Endometrial microvascular endothelial cells (primary cell): ENCODE results near the gene CSNK1E. TPM values are rescaled to one million over a fixed set of nuclear protein-coding genes. Genes with fewer than 3 reads are reported as not detected.

Experiments
- in situ Hi-C: cut with HindIII; loops from 2 replicates; pipeline ENCODE4 v1.10.0; 2017; ENCODE audit warnings: low sequenced_read_pairs, low pct_unique_long_range_greater_than_20kb; ENCODE audit errors: inconsistent ontology term
- total RNA-seq: library from RNA; depleted of rRNA; stranded (reverse); fragments of >200 nt; gene quantifications from one replicate; pipeline ENCODE4 v1.2.3, GENCODE V29; 2015; ENCODE audit errors: inconsistent ontology term

CSNK1E gene
- total RNA-seq, 1 donor from 2014 or later, result 153 TPM

- in situ Hi-C loops, result loop anchor here (25.0 kb wide), 1 partner anchor 149 kb away; no protein-coding TSS in a partner anchor
Observed at GRCh38 chr22:38311323-38311620, 6.0 kb downstream of the CSNK1E start.

- in situ Hi-C loops, result loop anchor here (25.0 kb wide), 1 partner anchor 148 kb away; no protein-coding TSS in a partner anchor
Observed at GRCh38 chr22:38310518-38311322, 6.5 kb downstream of the CSNK1E start.

- in situ Hi-C loops, result loop anchor here (25.0 kb wide), 1 partner anchor 148 kb away; no protein-coding TSS in a partner anchor
Observed at GRCh38 chr22:38309614-38310517, 7.4 kb downstream of the CSNK1E start.

DNA sequence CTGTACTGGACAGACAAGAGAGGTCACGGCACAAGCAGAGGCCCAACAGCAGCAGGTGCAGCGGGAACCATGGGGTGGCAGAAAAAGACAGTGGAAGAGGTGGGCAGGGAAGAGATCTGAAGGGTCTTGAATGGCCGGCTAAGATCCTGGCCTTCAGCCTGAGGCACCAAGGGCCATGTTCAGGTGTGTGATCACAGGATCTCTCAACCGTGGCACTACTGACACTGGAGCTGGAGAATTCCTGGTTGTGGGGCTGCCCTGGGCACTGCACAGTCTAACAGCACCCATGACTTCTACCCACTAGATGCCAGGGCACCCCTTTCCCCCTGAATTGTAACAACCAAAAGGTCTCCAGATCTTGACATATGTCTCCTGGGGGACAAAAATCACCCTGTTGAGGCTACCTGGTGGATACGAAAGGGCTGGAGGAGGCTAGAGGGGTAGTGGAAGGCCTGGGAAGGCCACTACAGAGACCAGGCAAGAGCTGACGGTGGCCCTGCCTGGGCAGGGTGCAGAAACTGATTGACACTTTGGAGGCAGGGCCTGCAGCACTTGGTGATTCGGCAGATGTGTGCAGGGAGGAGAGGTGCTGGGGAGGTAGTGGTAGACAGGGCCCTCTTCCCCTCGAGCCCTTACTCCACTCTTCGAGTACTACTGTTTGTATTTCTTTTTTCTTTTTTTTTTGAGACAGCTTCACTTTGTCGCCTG lies 8.3 kb downstream of the CSNK1E start:
- in situ Hi-C loops, result loop anchor here (25.0 kb wide), 1 partner anchor 147 kb away; no protein-coding TSS in a partner anchor

GRCh38 chr22:38305471-38306448 lies 11.5 kb downstream of the CSNK1E start:
- in situ Hi-C loops, result loop anchor here (25.0 kb wide), 1 partner anchor 143 kb away; no protein-coding TSS in a partner anchor

DNA sequence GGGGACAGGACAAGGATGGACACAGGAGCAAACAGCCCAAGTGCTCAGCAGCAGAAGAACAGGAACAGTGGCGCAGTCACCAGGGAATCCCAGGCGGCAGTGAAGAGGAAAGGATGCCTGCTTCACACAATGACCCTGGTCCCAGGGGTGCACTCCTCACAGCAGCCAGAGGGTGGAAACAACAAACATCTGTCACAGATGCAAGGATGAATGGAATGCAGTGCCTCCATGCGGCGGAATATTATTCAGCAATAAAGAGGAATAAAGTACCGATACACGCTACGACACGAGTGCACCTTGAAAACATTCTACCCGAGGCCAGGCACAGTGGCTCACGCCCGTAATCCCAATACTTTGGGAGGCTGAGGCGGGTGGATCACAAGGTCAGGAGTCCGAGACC lies 12.7 kb downstream of the CSNK1E start:
- in situ Hi-C loops, result loop anchor here (25.0 kb wide), 1 partner anchor 142 kb away; no protein-coding TSS in a partner anchor

- in situ Hi-C loops, result loop anchor here (25.0 kb wide), 1 partner anchor 142 kb away; no protein-coding TSS in a partner anchor
Observed at GRCh38 chr22:38303974-38304373, 13.3 kb downstream of the CSNK1E start.

- in situ Hi-C loops, result loop anchor here (25.0 kb wide), 1 partner anchor 141 kb away; no protein-coding TSS in a partner anchor
Observed at GRCh38 chr22:38302906-38303305, 14.3 kb downstream of the CSNK1E start.

DNA sequence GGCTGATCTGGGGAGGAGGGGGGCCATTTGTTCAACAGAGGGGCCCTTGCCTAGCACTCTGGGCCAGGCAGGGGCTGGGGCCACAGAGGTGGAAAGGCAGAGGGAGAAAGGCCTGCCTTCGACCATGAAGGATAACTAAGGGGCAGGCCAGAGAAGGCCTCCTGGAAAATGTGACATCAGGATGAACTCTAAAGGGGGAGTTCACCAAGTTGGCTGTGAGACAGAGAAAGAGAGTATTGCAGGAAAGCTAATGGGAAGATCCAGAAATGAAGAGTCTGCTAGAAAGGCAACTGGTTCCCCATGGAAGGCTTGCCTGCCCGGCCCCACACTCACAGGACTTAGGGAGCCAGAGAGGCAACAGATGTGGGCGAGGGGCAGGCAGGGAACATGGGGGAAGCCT lies 16.3 kb downstream of the CSNK1E start:
- in situ Hi-C loops, result loop anchor here (25.0 kb wide), 1 partner anchor 139 kb away; no protein-coding TSS in a partner anchor

- in situ Hi-C loops, result loop anchor here (25.0 kb wide), 1 partner anchor 138 kb away; no protein-coding TSS in a partner anchor
Observed at GRCh38 chr22:38300197-38300945, 16.9 kb downstream of the CSNK1E start.

- in situ Hi-C loops, result loop anchor here (25.0 kb wide), 1 partner anchor 137 kb away; no protein-coding TSS in a partner anchor
Observed at GRCh38 chr22:38299770-38300102, 17.5 kb downstream of the CSNK1E start.

DNA sequence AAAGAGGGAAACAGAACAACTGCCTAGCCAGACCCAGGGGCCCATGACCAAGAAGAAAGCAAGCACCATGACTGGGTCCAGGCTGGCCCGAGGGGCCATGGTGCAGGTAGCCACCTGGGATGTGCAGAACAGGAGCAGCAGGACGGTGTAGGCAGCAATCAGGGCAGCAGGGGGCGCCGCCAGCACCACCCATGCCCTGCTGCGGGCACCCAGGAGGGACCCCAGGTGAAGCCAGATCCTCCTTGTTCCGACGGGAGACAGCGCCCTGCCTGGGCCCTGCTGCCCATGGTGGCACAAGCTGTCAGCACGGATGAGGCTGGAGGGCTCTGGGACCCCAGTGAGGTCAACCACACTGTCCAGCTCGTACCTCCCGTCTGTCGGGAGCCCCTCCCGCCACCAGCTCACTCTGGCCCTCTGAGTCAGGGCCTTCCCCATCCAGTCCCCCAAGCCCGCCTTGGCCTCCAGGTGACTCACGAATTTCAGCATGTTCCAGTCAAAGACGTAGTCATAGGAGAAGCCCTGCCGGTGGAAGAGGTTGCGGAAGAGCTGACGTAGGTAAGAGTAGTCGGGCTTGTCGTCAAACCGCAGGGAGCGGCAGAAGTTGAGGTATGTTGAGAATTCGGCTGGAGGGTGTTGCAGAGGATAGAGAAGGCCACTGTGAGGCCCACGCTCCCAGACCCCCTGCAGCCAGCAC lies 18.8 kb downstream of the CSNK1E start:
- in situ Hi-C loops, result no loop called here

DNA sequence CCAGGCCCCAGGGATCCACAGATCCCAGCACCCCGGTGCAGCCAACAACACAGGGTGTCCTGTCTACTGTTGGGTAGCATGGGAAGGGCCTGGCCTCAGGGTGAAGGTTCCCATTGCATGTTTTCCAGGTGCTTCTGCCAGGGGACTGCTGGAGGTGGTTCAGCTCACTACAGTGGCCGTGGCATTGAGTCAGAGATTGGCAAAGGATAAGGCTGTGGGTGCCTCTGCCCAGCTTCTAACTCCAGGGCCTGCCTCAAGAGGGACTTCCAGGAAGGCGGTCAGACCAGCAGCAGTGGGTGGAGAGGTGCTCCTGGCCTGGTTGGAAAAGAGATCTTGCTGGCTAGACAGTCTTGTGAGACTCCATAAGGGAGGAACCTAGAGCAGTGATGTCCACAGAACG lies 20.9 kb downstream of the CSNK1E start:
- in situ Hi-C loops, result no loop called here

GRCh38 chr22:38295863-38296262 lies 21.4 kb downstream of the CSNK1E start:
- in situ Hi-C loops, result no loop called here

- in situ Hi-C loops, result no loop called here
Observed at GRCh38 chr22:38295339-38295738, 21.9 kb downstream of the CSNK1E start.

DNA sequence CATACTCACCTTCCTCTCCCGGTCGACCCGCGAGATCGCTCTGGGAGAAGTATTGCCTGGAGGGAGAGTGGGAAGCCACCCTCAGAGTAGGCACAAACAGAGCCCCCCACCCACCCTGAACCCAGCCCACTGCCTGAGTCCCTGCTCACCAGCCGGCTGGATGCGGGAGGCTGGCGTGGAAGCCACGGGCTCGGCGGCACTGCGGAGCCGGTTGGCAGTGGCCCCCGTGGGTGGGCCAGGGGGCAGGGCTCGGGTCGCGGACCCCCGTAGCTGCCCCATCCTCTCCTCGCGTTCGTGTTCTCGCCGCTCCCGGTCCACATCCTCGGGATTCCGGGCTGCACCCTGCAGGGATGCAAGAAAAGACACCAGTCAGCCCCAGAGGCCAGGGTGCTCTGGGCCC lies 23.0 kb downstream of the CSNK1E start:
- in situ Hi-C loops, result no loop called here

DNA sequence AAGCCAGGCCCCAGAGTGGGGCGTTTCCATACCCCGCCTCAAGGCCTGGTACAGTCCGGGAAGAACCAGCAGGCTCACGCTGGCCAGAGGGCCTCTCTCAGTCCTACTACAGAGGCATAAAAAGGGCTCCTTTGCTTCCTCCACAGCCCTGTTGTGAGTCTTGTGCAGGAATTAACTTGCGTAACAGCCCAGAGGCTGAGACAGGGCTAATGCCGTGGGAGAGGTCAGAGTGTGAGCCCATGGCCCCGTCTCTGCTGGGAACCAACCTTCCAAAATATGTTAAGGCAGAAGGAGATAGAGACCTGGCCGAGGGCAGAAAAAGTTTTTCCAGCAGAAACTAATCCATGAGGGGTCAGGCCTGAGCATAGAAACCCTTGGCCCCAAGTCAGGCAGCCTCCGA lies 24.5 kb downstream of the CSNK1E start:
- in situ Hi-C loops, result no loop called here
